ENCODE results near the gene E2F3. TPM values are rescaled to one million over a fixed set of nuclear protein-coding genes. Genes with fewer than 3 reads are reported as not detected.

Gene E2F3
- total RNA-seq, 4 donors from 2014 or later = 2.9 to 5.6 (median 4.2) TPM

DNA sequence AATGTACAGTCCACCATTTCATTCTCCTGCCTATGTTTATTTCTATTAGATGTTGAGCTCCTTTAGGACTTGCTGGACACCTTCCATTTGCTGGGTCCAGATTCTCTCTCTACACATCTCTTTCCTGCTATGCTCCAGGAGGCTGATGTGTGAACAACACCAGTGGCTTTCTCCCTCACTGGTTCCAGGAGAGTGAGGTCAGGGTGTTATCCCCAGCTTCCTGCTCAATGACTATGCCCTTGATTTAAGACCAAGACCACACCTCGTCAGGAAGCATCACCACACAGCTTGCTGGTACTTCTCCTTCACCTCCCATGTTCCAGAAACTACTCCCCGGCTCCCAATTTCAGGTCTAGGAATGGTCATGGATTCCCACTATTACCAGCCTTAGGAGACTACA, 31.3 kb upstream of the E2F3 start:
- H3K27ac ChIP-seq (replicated peaks in 1 of 4) = no peak overlapping the region

DNA sequence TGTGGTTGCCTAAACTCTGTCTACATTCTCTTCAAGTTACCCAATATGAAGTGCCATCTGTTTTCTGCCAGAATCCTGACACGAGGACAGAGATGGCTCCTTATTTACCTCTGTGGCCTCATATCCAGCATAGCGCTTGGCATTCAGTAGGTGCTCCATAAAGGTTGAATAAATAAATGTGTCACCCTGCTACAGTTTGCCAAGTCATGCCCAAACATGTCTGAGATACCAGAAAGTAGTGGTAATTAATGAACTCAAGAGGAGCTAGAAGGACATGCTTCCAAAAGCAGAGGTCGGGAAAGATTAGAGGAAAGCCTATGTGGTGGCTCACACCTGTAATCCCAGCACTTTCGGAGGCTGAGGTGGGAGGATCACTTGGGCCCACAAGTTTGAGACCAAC, 30.9 kb upstream of the E2F3 start:
- TF ChIP-seq EP300 (IDR thresholded peaks at IDR 0.05) (no peak), CTCF (IDR thresholded peaks at IDR 0.05) (no peak), POLR2A (IDR thresholded peaks at IDR 0.05; ENCODE audit: low read depth) (no peak), POLR2AphosphoS5 (IDR thresholded peaks at IDR 0.05) (no peak)
- Histone ChIP-seq H3K4me1 (no peaks in the 10 kb centered on the region), H3K27ac (replicated peaks in 1 of 4) (no peak overlapping the region), H3K36me3 (no peaks in the 10 kb centered on the region), H3K4me3 (no peak overlapping the region), H3K9me3 (no peaks in the 10 kb centered on the region), H3K27me3 (no peaks in the 10 kb centered on the region)
- no peak for DNase-seq (ENCODE audit: extremely low spot score)
- 95% methylated on average over 4 of the region's 4 CpGs for WGBS
- intact Hi-C loops (cut with DNase I) = no loop called here

More for the DNA sequence above, 31.3 kb upstream of the E2F3 start:
- Histone ChIP-seq H3K4me1 (no peaks in the 10 kb centered on the region), H3K9me3 (no peaks in the 10 kb centered on the region), H3K36me3 (no peaks in the 10 kb centered on the region), H3K4me3 (no peak overlapping the region), H3K27me3 (no peaks in the 10 kb centered on the region)
- 95% methylated on average over 2 of the region's 2 CpGs for WGBS
- TF ChIP-seq CTCF (IDR thresholded peaks at IDR 0.05) (no peak), POLR2AphosphoS5 (IDR thresholded peaks at IDR 0.05) (no peak), EP300 (IDR thresholded peaks at IDR 0.05) (no peak), POLR2A (IDR thresholded peaks at IDR 0.05; ENCODE audit: low read depth) (no peak)
- no peak for DNase-seq (ENCODE audit: extremely low spot score)
- intact Hi-C loops (cut with DNase I) = no loop called here

DNA sequence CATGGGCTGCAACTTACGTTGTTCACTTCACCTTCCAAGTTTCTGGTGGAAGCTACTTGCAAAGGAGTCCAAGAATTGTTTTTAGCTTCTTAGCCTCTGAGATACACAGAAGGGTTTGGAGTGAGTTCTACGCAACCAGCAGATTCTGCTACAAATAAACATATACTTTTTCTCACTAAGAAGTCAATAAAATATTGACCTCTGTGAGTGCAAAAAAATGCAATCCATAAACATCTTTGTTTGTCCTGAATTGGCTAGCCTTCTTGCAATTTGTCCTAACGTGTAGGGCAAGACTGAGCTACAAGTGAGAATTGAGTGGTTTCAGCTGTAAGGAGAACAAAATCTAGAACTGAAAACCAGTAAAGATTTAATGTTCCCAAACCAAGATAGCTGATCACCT, 26.2 kb upstream of the E2F3 start:
- 74% methylated on average over 3 of the region's 3 CpGs for WGBS
- Histone ChIP-seq H3K9me3 (no peaks in the 10 kb centered on the region), H3K4me1 (no peaks in the 10 kb centered on the region)

DNA sequence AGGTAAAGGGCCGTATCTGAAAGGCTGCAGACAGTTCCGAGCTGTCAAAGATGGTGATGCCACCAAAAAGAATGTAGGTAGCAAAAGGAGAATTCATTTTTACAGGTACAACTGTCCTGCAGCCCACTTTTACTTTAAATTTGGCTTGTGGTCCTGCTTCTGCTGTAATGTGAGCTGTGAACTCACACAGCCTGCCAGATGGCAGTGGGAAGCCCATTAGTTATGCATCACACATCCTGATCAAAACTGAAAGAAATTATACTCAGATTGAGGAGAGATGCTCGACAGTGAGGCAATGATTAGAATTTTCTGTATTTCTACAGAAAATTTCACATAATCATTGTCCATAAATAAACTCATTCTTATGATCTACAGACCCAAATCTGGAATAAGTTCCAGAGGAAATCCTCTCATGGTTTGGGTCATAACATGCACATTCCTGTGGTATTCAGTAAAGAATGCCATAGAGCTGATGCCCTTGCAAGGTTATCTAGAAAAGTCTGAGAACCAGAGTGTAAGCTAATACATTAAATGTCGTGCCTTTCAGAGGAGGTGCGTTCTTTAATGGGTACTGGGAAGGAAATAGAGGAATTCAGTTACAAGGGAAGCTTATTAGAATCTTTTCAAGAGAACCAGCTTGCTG, 23.9 kb upstream of the E2F3 start:
- 46% methylated on average over 5 of the region's 5 CpGs for WGBS
- Histone ChIP-seq H3K4me3 (no peak overlapping the region), H3K36me3 (no peaks in the 10 kb centered on the region), H3K4me1 (no peaks in the 10 kb centered on the region), H3K27me3 (no peaks in the 10 kb centered on the region), H3K9me3 (no peaks in the 10 kb centered on the region), H3K27ac (replicated peaks in 1 of 4) (no peak overlapping the region)
- intact Hi-C loops (cut with DNase I) = no loop called here
- TF ChIP-seq EP300 (IDR thresholded peaks at IDR 0.05) (no peak), CTCF (IDR thresholded peaks at IDR 0.05) (no peak), POLR2A (IDR thresholded peaks at IDR 0.05; ENCODE audit: low read depth) (no peak), POLR2AphosphoS5 (IDR thresholded peaks at IDR 0.05) (no peak)
- no peak for DNase-seq (ENCODE audit: extremely low spot score)

More for the DNA sequence above, 26.2 kb upstream of the E2F3 start:
- H3K27me3 ChIP-seq = no peaks in the 10 kb centered on the region
- no peak for TF ChIP-seq CTCF (IDR thresholded peaks at IDR 0.05)
- TF ChIP-seq POLR2AphosphoS5 (IDR thresholded peaks at IDR 0.05) = no peak
- no peak for TF ChIP-seq EP300 (IDR thresholded peaks at IDR 0.05)
- TF ChIP-seq POLR2A (IDR thresholded peaks at IDR 0.05; ENCODE audit: low read depth) = no peak
- H3K4me3 ChIP-seq = no peak overlapping the region
- intact Hi-C loops (cut with DNase I) = no loop called here
- no peaks in the 10 kb centered on the region for H3K36me3 ChIP-seq
- no peak overlapping the region for H3K27ac ChIP-seq (replicated peaks in 1 of 4)
- no peak for DNase-seq (ENCODE audit: extremely low spot score)

GRCh38 chr6:20379231-20379630, 22.4 kb upstream of the E2F3 start:
- TF ChIP-seq CTCF (IDR thresholded peaks at IDR 0.05) = no peak
- TF ChIP-seq EP300 (IDR thresholded peaks at IDR 0.05) = no peak
- TF ChIP-seq POLR2AphosphoS5 (IDR thresholded peaks at IDR 0.05) = no peak
- TF ChIP-seq POLR2A (IDR thresholded peaks at IDR 0.05; ENCODE audit: low read depth) = no peak
- Histone ChIP-seq H3K4me1 (no peaks in the 10 kb centered on the region), H3K36me3 (no peaks in the 10 kb centered on the region), H3K4me3 (no peak overlapping the region), H3K27ac (replicated peaks in 1 of 4) (no peak overlapping the region), H3K9me3 (no peaks in the 10 kb centered on the region), H3K27me3 (no peaks in the 10 kb centered on the region)
- intact Hi-C loops (cut with DNase I) = no loop called here
- 83% methylated on average over 1 of the region's 1 CpG for WGBS
- no peak for DNase-seq (ENCODE audit: extremely low spot score)

Data from esophagus muscularis mucosa (tissue), 4 donors.